SK-N-SH (cell line): ENCODE measurements around the gene IST1. TPM values are rescaled to one million over a fixed set of nuclear protein-coding genes. Genes with fewer than 3 reads are reported as not detected.

Experiments used
- CTCF ChIA-PET: fragments of 300-600, 350-600 bp; formaldehyde crosslinking; extraction: SDS; loops from one replicate; lab custom pipeline; 2021; lab: Yijun Ruan, JAX
- POLR2A ChIA-PET: fragments of 350-600 bp; sonication (Branson Sonifier 250); formaldehyde crosslinking; extraction: SDS; loops from one replicate; lab custom pipeline; 2020; ENCODE audit warnings: antibody characterized with exemption, inconsistent platforms; lab: Yijun Ruan, JAX
- DNase-seq: peaks from one replicate; pipeline ENCODE4 v3.0.0; 2012
- H2AFZ ChIP-seq: fragments of 200-600 bp; sonication (generic); 2 replicates; pipeline ENCODE4 v1.8.1; 2016; ENCODE audit warnings: antibody characterized with exemption, mild to moderate bottlenecking, low read depth
- H3F3A ChIP-seq: fragments of 200-600 bp; sonication (generic); replicated peaks from 2 replicates; pipeline ENCODE3; 2016; ENCODE audit warnings: antibody characterized with exemption, mild to moderate bottlenecking; ENCODE audit not compliant: insufficient read depth
- H3K27ac ChIP-seq, 2 experiments: fragments of 200-500 bp in 1 of 2; fragments of 200-600 bp in 1 of 2; sonication (Bioruptor generic) in 1 of 2; sonication (generic), shearing (Covaris generic) in 1 of 2; 2 replicates each; pipeline versions ENCODE4 v1.5.1 to v1.6.1; 2014 to 2016; ENCODE audit warnings: low read depth in 2 of 2, inconsistent platforms in 1 of 2, low read length in 1 of 2, mild to moderate bottlenecking in 1 of 2, mixed read lengths in 1 of 2
- H3K27me3 ChIP-seq: fragments of 200-600 bp; sonication (generic), shearing (Covaris generic); 2 replicates; pipeline ENCODE4 v1.6.1; 2016; ENCODE audit warnings: mixed run types; ENCODE audit not compliant: insufficient read depth
- H3K36me3 ChIP-seq, 2 experiments: fragments of 200-500 bp in 1 of 2; fragments of 200-600 bp in 1 of 2; sonication (Bioruptor generic) in 1 of 2; sonication (generic) in 1 of 2; replicated peaks in 1 of 2; 2 replicates each; pipeline versions ENCODE3 to v1.5.1; 2014 to 2016; ENCODE audit warnings: low read length in 1 of 2, mild to moderate bottlenecking in 1 of 2; ENCODE audit not compliant: insufficient read depth in 2 of 2, control insufficient read depth in 1 of 2
- H3K4me1 ChIP-seq, 2 experiments: fragments of 200-500 bp in 1 of 2; fragments of 200-600 bp in 1 of 2; sonication (Bioruptor generic) in 1 of 2; sonication (generic), shearing (Covaris generic) in 1 of 2; 2 replicates each; pipeline versions ENCODE4 v1.5.1 to v1.6.1; 2014 to 2016; ENCODE audit warnings: low read depth in 1 of 2, low read length in 1 of 2, mixed run types in 1 of 2; ENCODE audit not compliant: insufficient read depth in 2 of 2, control insufficient read depth in 1 of 2
- H3K4me2 ChIP-seq: fragments of 200-600 bp; sonication (generic), shearing (Covaris generic); 2 replicates; pipeline ENCODE4 v1.6.1; 2017; ENCODE audit warnings: mixed run types
- H3K4me3 ChIP-seq, 2 experiments: fragments of 200-500 bp in 1 of 2; fragments of 200-600 bp in 1 of 2; sonication (Bioruptor generic) in 1 of 2; sonication (generic), shearing (Covaris generic) in 1 of 2; 2 replicates each; pipeline versions ENCODE4 v1.5.1 to v1.8.1; 2014 to 2016; ENCODE audit warnings: low read depth in 2 of 2, inconsistent platforms in 1 of 2, low read length in 1 of 2, mild to moderate bottlenecking in 1 of 2, mixed read lengths in 1 of 2, moderate library complexity in 1 of 2
- H3K79me2 ChIP-seq: fragments of 200-600 bp; sonication (generic); 2 replicates; pipeline ENCODE4 v1.8.1; 2017; ENCODE audit warnings: mild to moderate bottlenecking; ENCODE audit not compliant: insufficient read depth
- H3K9ac ChIP-seq: fragments of 200-600 bp; sonication (generic); 2 replicates; pipeline ENCODE4 v1.6.1; 2017; ENCODE audit warnings: mixed run types
- H3K9me2 ChIP-seq: fragments of 200-600 bp; sonication (generic); 2 replicates; pipeline ENCODE4 v1.6.1; 2017; ENCODE audit warnings: mixed run types
- H3K9me3 ChIP-seq: fragments of 200-600 bp; sonication (generic); 2 replicates; pipeline ENCODE4 v1.6.1; 2017; ENCODE audit warnings: mixed run types, mild to moderate bottlenecking, moderate library complexity
- H4K20me1 ChIP-seq: fragments of 200-600 bp; sonication (generic); 2 replicates; pipeline ENCODE4 v1.6.1; 2017; ENCODE audit warnings: mild to moderate bottlenecking, mixed run types; ENCODE audit not compliant: insufficient read depth
- CHD2 ChIP-seq: fragments of 150-350 bp; IDR thresholded peaks from 2 replicates; pipeline ENCODE4 v1.6.1; 2018; ENCODE audit warnings: low read length; ENCODE audit not compliant: partially characterized antibody
- ELF1 ChIP-seq: IDR thresholded peaks from 2 replicates; pipeline ENCODE4 v1.4.0; 2012
- FOXJ3 ChIP-seq: sonication (generic); formaldehyde crosslinking; IDR thresholded peaks from 2 replicates; pipeline ENCODE4 v1.5.1; 2020; ENCODE audit warnings: mild to moderate bottlenecking, missing genetic modification reagents
- GABPA ChIP-seq: IDR thresholded peaks from 2 replicates; pipeline ENCODE4 v1.4.0; 2012; ENCODE audit warnings: low read depth, mild to moderate bottlenecking
- MEF2A ChIP-seq: IDR thresholded peaks from 2 replicates; pipeline ENCODE4 v1.4.0; 2012; ENCODE audit warnings: low read depth, borderline replicate concordance
- MXI1 ChIP-seq: IDR thresholded peaks from 2 replicates; pipeline ENCODE4 v1.6.1; 2012; ENCODE audit warnings: mild to moderate bottlenecking, low read depth, low read length, improper control_type of control experiment
- POLR2AphosphoS5 ChIP-seq: IDR thresholded peaks from 2 replicates; pipeline ENCODE4 v1.6.1; 2012; ENCODE audit warnings: low read depth, low read length
- RCOR1 ChIP-seq: fragments of 150-350 bp; IDR thresholded peaks from 2 replicates; pipeline ENCODE4 v1.6.1; 2017; ENCODE audit warnings: antibody characterized with exemption, low read length
- RFX5 ChIP-seq: IDR thresholded peaks from 2 replicates; pipeline ENCODE4 v1.6.1; 2012; ENCODE audit warnings: mild to moderate bottlenecking, improper control_type of control experiment, low read length
- RXRA ChIP-seq: IDR thresholded peaks from 2 replicates; pipeline ENCODE4 v1.4.0; 2012; ENCODE audit warnings: low read depth, mild to moderate bottlenecking, borderline replicate concordance
- SIN3A ChIP-seq: IDR thresholded peaks from 2 replicates; pipeline ENCODE4 v1.6.1; 2012; ENCODE audit warnings: low read depth, mild to moderate bottlenecking, low read length, moderate library complexity, borderline replicate concordance
- TAF1 ChIP-seq: IDR thresholded peaks from 2 replicates; pipeline ENCODE4 v1.6.1; 2012; ENCODE audit warnings: low read depth, mild to moderate bottlenecking, low read length, moderate library complexity, borderline replicate concordance
- TEAD4 ChIP-seq: IDR thresholded peaks from 2 replicates; pipeline ENCODE4 v1.4.0; 2012; ENCODE audit warnings: mild to moderate bottlenecking, borderline replicate concordance; ENCODE audit not compliant: insufficient read depth
- YY1 ChIP-seq: IDR thresholded peaks from 2 replicates; pipeline ENCODE4 v1.4.0; 2012; ENCODE audit warnings: low read depth, mild to moderate bottlenecking
- WGBS: methylation state at CpG from one replicate; pipeline ENCODE4 v1.1.6; 2017; ENCODE audit warnings: low lambda C conversion rate; 5-methylcytosine and 5-hydroxymethylcytosine counted together
- polyA plus RNA-seq, 3 experiments: library from polyadenylated mRNA; depleted of rRNA; stranded (reverse); fragments of >200 nt; gene quantifications; 2 replicates each; pipeline ENCODE4 v1.2.3, GENCODE V29; 2012
- TF ChIP-seq, protein P1 (sequence below): IDR thresholded peaks from 2 replicates; pipeline ENCODE4 v1.4.0; 2012; ENCODE audit warnings: low read depth, borderline replicate concordance
- TF ChIP-seq, protein P2 (sequence below): IDR thresholded peaks from 2 replicates; pipeline ENCODE4 v1.4.0; 2012; ENCODE audit warnings: low read depth, borderline replicate concordance
- TF ChIP-seq, protein P3 (sequence below): IDR thresholded peaks from 2 replicates; pipeline ENCODE4 v1.4.0; 2012; ENCODE audit warnings: low read depth
- TF ChIP-seq, protein P4 (sequence below): IDR thresholded peaks from 2 replicates; pipeline ENCODE4 v1.6.1; 2012; ENCODE audit warnings: mild to moderate bottlenecking, low read depth, low read length, moderate library complexity

IST1 gene
- polyA plus RNA-seq, 1 of the 3 experiments (the other 2 are of a cell fraction) = 133 TPM

DNA sequence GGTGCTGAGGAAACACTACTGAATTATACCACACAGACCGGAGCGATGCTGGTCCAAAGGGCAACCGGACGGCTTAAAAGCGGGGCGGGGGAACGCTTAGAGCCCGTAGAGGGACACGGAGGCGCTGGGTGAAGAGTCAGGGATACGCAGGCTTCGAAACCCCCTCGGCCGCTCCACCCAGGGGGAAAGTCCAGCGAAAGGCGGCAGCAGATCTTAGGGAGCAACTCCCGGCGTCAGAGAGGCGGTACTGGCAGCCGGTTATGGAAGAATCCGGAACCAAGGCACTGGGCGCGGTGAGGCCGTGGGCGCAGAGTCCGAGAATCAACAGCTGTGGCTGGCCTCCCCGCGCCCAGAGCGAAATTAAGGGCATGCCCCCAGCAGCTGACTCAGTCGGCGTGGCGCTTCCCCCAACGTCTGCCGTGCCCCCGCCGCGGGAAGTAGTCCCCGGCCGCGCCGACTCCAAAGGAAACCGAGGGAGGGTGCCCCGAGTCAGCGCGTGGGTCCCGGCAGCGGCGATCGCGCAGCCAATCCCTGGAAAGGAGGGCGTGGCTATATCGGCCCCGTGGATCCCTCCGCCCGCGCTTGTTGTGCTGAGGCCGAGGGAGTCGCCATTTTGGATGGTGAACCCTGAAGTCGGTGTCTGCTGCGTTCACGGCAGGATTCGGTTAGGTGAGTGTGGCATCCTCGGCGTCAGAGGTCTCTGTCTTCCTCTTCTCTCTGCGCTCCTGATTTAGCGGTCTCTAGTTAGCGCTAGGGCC is at the start of gene IST1 (continued):
- TF ChIP-seq, protein P1, sequence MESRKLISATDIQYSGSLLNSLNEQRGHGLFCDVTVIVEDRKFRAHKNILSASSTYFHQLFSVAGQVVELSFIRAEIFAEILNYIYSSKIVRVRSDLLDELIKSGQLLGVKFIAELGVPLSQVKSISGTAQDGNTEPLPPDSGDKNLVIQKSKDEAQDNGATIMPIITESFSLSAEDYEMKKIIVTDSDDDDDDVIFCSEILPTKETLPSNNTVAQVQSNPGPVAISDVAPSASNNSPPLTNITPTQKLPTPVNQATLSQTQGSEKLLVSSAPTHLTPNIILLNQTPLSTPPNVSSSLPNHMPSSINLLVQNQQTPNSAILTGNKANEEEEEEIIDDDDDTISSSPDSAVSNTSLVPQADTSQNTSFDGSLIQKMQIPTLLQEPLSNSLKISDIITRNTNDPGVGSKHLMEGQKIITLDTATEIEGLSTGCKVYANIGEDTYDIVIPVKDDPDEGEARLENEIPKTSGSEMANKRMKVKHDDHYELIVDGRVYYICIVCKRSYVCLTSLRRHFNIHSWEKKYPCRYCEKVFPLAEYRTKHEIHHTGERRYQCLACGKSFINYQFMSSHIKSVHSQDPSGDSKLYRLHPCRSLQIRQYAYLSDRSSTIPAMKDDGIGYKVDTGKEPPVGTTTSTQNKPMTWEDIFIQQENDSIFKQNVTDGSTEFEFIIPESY = 0 out of 2 replicates have a peak, but pooled peaks have one; percentile 45
- peak; percentile 38; the same call in 1 of the 2 replicates for TF ChIP-seq RCOR1
- TF ChIP-seq RXRA = peak; percentile 73
- TF ChIP-seq, protein P2, sequence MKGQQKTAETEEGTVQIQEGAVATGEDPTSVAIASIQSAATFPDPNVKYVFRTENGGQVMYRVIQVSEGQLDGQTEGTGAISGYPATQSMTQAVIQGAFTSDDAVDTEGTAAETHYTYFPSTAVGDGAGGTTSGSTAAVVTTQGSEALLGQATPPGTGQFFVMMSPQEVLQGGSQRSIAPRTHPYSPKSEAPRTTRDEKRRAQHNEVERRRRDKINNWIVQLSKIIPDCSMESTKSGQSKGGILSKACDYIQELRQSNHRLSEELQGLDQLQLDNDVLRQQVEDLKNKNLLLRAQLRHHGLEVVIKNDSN = no peak
- TF ChIP-seq ELF1 = peak; percentile 59; the same call in 1 of the 2 replicates
- TF ChIP-seq, protein P3, sequence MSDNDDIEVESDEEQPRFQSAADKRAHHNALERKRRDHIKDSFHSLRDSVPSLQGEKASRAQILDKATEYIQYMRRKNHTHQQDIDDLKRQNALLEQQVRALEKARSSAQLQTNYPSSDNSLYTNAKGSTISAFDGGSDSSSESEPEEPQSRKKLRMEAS = peak; percentile 86
- 0 out of 2 replicates have a peak, but pooled peaks have one; percentile 46 for TF ChIP-seq TEAD4
- TF ChIP-seq FOXJ3 (CRISPR knock-in tag) = peak; percentile 45; the same call in 1 of the 2 replicates

DNA sequence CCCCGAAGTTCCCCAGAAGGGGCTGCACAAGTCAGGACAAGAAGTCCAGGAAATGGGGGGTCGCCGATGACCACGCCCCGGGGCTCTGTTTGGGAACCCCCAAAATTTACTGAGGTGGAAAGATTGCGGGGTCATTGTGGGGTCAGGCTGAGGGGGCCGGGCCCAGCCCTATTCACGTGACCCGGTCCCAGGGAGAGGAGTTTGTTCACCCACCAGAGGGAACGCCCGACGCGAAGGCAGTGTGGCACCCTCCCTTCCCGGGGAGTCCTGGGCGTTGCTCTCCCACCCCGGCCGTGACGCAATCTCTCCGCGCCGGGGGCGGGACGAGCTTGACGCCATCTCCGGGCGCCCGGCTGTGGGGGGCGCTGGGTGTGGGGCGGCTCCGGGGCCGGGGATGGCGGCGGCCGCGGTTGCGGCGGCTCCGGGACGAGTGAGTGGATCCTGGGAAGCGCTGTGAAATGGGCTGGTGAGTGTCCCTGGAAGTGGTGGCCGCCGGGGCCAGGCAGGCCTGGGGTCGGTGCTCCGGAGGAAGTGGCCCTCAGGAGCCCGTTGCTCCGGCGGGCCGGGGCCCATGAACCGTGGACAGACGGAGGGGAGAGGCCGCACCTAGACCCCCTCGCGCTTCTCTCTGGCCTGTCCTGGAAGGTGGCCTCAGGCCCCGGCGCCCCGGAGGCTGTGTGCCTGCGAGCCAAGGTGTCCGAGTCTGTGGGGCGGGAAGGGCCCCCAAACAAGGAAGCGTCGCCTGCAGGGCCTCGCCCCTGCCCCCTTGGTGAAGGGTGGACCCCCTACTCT is 49.5 kb upstream of the IST1 start, which contains the start of gene ATXN1L:
Gene ATXN1L (plus strand): TSS at position 338 of the 792 bp plus-strand sequence. CDS start 3,765 bp downstream, outside the sequence.
- WGBS = 0% methylated on average over 9 of the region's 62 CpGs
- POLR2A ChIA-PET = interaction anchor here (1.0 kb wide), 2 partner anchors 12 to 37 kb away, joined by 3 to 4 read pairs; partner anchors contain the start of gene AP1G1
- no peaks in the 10 kb centered on the region for H3K9me2 ChIP-seq
- TF ChIP-seq SIN3A = peak; percentile 89
- 0 out of 2 replicates have a peak, but pooled peaks have one; percentile 28 for TF ChIP-seq ELF1
- TF ChIP-seq POLR2AphosphoS5 = peak; percentile 97
- TF ChIP-seq GABPA = peak; percentile 73
- no peak for TF ChIP-seq RCOR1
- TF ChIP-seq YY1 = peak; percentile 68; the same call in 1 of the 2 replicates
- TF ChIP-seq, protein P3 = peak; percentile 49; the same call in 1 of the 2 replicates
- TF ChIP-seq, protein P2 = peak; percentile 83
- TF ChIP-seq MEF2A = no peak
- TF ChIP-seq, protein P4, sequence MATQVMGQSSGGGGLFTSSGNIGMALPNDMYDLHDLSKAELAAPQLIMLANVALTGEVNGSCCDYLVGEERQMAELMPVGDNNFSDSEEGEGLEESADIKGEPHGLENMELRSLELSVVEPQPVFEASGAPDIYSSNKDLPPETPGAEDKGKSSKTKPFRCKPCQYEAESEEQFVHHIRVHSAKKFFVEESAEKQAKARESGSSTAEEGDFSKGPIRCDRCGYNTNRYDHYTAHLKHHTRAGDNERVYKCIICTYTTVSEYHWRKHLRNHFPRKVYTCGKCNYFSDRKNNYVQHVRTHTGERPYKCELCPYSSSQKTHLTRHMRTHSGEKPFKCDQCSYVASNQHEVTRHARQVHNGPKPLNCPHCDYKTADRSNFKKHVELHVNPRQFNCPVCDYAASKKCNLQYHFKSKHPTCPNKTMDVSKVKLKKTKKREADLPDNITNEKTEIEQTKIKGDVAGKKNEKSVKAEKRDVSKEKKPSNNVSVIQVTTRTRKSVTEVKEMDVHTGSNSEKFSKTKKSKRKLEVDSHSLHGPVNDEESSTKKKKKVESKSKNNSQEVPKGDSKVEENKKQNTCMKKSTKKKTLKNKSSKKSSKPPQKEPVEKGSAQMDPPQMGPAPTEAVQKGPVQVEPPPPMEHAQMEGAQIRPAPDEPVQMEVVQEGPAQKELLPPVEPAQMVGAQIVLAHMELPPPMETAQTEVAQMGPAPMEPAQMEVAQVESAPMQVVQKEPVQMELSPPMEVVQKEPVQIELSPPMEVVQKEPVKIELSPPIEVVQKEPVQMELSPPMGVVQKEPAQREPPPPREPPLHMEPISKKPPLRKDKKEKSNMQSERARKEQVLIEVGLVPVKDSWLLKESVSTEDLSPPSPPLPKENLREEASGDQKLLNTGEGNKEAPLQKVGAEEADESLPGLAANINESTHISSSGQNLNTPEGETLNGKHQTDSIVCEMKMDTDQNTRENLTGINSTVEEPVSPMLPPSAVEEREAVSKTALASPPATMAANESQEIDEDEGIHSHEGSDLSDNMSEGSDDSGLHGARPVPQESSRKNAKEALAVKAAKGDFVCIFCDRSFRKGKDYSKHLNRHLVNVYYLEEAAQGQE = 0 out of 2 replicates have a peak, but pooled peaks have one; percentile 24
- peak; percentile 85 for TF ChIP-seq TAF1
- peak; percentile 71 for TF ChIP-seq MXI1
- peak; percentile 50; the same call in 1 of the 2 replicates for TF ChIP-seq RXRA
- peak; percentile 95 for TF ChIP-seq CHD2
- TF ChIP-seq RFX5 = peak; percentile 59
- TF ChIP-seq TEAD4 = no peak

More for the DNA sequence above, 49.5 kb upstream of the IST1 start, which contains the start of gene ATXN1L:
- no peaks in the 10 kb centered on the region for H3K27me3 ChIP-seq
- peaks cover 0 to 7% of the 10 kb centered on the region in 2 experiments; a peak in 2 of 4 replicates for H3K4me1 ChIP-seq
- CTCF ChIA-PET = interaction anchor here (4.0 kb wide), 1 partner anchor 36 kb away, joined by 17 read pairs; no protein-coding TSS in a partner anchor
- H3K27ac ChIP-seq = peak within 1 kb of the TSS; percentile 63 to 67; a peak in 3 of 4 replicates
- H2AFZ ChIP-seq = peak within 1 kb of the TSS; percentile 88
- peak within 1 kb of the TSS; percentile 91 to 95 for H3K4me3 ChIP-seq
- H4K20me1 ChIP-seq = peaks cover 19% of the 10 kb centered on the region; the same call in 1 of the 2 replicates
- H3K79me2 ChIP-seq = peaks cover 38% of the 10 kb centered on the region
- peaks cover 11% of the 10 kb centered on the region for H3F3A ChIP-seq
- no peaks in the 10 kb centered on the region for H3K9me3 ChIP-seq
- DNase-seq = peak; percentile 99
- H3K9ac ChIP-seq = peak within 1 kb of the TSS; percentile 82
- H3K36me3 ChIP-seq = peaks cover 21 to 29% of the 10 kb centered on the region in 2 experiments
- H3K4me2 ChIP-seq = peak within 1 kb of the TSS; percentile 96
